ENCODE results near the gene CGB1.
"Not testable (repeated sequence)": the region's sequence is repeated elsewhere in the genome, so short reads cannot be mapped to it uniquely, and the experiment has no call there.

- TF ChIP-seq, protein P1, sequence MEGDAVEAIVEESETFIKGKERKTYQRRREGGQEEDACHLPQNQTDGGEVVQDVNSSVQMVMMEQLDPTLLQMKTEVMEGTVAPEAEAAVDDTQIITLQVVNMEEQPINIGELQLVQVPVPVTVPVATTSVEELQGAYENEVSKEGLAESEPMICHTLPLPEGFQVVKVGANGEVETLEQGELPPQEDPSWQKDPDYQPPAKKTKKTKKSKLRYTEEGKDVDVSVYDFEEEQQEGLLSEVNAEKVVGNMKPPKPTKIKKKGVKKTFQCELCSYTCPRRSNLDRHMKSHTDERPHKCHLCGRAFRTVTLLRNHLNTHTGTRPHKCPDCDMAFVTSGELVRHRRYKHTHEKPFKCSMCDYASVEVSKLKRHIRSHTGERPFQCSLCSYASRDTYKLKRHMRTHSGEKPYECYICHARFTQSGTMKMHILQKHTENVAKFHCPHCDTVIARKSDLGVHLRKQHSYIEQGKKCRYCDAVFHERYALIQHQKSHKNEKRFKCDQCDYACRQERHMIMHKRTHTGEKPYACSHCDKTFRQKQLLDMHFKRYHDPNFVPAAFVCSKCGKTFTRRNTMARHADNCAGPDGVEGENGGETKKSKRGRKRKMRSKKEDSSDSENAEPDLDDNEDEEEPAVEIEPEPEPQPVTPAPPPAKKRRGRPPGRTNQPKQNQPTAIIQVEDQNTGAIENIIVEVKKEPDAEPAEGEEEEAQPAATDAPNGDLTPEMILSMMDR (IDR thresholded peaks at IDR 0.05; ENCODE audit: extremely low read depth in 1 of 2, insufficient read depth in 1 of 2, low read depth in 1 of 2, low read length in 2 of 2) = not testable (repeated sequence)
- TF ChIP-seq POLR2A (IDR thresholded peaks at IDR 0.05; ENCODE audit: low read depth, low read length); POLR2AphosphoS5 (IDR thresholded peaks at IDR 0.05; ENCODE audit: insufficient read depth, low read depth, low read length); EZH2 (IDR thresholded peaks at IDR 0.05; ENCODE audit: borderline replicate concordance, low read depth, low read length, severe bottlenecking); MAX (IDR thresholded peaks at IDR 0.05; ENCODE audit: insufficient read depth, insufficient read length); JUN (IDR thresholded peaks at IDR 0.05; ENCODE audit: borderline replicate concordance, insufficient read depth, insufficient read length, low read depth); FOS (IDR thresholded peaks at IDR 0.05; ENCODE audit: borderline replicate concordance, insufficient read depth, low read length): not testable (repeated sequence)
Measured at GRCh38 chr19:49024233-49024632, 12.5 kb downstream of the CGB1 start, which contains the start of gene CGB3.

Data from endothelial cell of umbilical vein (primary cell).